Measurements from ENCODE around the gene NFATC2. TPM values are rescaled to one million over a fixed set of nuclear protein-coding genes. Genes with fewer than 3 reads are reported as not detected.
"Not testable (repeated sequence)": the region's sequence is repeated elsewhere in the genome, so short reads cannot be mapped to it uniquely, and the experiment has no call there.

The NFATC2 gene
- total RNA-seq, 1 experiment from 2014 or later: 6.3 TPM

DNA sequence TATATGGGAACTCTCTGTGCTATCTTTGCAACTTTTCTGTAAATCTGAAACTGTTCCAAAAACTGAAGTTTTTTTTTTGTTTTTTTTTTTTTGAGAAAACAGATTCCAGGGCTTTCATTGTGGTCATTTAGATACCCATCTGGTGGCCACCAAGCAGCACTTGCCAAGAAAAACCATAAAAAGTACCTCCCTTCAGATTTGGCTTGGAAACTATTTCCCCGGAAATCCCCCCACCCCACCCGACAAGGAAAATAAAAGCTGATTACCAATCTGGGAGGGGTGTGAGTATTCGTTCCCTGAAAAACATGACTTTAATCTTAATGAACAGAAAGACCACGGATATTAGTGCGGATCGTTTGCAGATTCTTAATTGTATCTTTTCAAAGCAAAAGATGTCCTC, 1.9 kb downstream of the NFATC2 start:
- Histone ChIP-seq H3K36me3 (ENCODE audit: low read depth) (peaks cover 7% of the 10 kb centered on the region; the same call in 1 of the 2 replicates), H4K20me1 (ENCODE audit: insufficient read depth) (no peaks in the 10 kb centered on the region), H3K9me2 (ENCODE audit: insufficient read depth) (no peaks in the 10 kb centered on the region), H3K4me3 (no peak overlapping the region), H3K27ac (no peak overlapping the region), H3K27me3 (ENCODE audit: insufficient read depth, low read depth) (peaks cover 14% of the 10 kb centered on the region), H3K9me3 (ENCODE audit: insufficient read depth, low read depth) (no peaks in the 10 kb centered on the region; the same call in 1 of the 2 replicates), H3F3A (ENCODE audit: insufficient read depth, low read depth) (peaks cover 7% of the 10 kb centered on the region; the same call in 1 of the 2 replicates), H2AFZ (no peak overlapping the region), H3K4me2 (0 out of 2 replicates have a peak overlapping the region, but pooled peaks have one; percentile 89), H3K4me1 (replicated peaks; ENCODE audit: insufficient read depth) (peaks cover 12% of the 10 kb centered on the region), H3K79me2 (ENCODE audit: low read depth) (peaks cover 3% of the 10 kb centered on the region)
- POLR2A ChIA-PET (ENCODE audit: unreplicated experiment): no interaction called here
- no TSS peak for BruUV-seq (replicated peaks)
- CTCF ChIA-PET: interaction anchor here (0.7 kb wide), 1 partner anchor 151 kb away, joined by 4 read pairs; no protein-coding TSS in a partner anchor
- no peak for TF ChIP-seq EZH2 (IDR thresholded peaks at IDR 0.05; ENCODE audit: low read depth)
- TF ChIP-seq, protein P1, sequence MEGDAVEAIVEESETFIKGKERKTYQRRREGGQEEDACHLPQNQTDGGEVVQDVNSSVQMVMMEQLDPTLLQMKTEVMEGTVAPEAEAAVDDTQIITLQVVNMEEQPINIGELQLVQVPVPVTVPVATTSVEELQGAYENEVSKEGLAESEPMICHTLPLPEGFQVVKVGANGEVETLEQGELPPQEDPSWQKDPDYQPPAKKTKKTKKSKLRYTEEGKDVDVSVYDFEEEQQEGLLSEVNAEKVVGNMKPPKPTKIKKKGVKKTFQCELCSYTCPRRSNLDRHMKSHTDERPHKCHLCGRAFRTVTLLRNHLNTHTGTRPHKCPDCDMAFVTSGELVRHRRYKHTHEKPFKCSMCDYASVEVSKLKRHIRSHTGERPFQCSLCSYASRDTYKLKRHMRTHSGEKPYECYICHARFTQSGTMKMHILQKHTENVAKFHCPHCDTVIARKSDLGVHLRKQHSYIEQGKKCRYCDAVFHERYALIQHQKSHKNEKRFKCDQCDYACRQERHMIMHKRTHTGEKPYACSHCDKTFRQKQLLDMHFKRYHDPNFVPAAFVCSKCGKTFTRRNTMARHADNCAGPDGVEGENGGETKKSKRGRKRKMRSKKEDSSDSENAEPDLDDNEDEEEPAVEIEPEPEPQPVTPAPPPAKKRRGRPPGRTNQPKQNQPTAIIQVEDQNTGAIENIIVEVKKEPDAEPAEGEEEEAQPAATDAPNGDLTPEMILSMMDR (conservative IDR thresholded peaks at IDR 0.05): no peak
- DNase-seq: no peak
- intact Hi-C loops (cut with micrococcal nuclease; ENCODE audit: unreplicated experiment): no loop called here

DNA sequence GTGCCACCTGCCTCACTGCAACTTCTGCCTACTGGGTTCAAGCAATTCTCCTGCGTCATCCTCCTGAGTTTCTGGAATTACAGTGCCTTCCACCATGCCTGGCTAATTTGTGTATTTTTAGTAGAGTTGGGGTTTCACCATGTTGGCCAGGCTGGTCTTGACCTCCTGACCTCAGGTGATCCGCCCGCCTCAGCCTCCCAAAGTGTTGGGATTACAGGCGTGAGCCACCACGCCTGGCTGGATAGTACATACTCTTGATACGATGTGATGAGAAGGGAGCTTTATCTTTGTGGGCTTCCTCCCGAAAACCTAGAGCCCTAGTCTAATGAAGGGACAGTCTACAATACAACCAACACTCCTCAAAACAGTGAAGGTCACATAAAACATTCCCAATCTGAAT, 2.4 kb downstream of the NFATC2 start:
- DNase-seq; H3F3A ChIP-seq (ENCODE audit: insufficient read depth, low read depth); H4K20me1 ChIP-seq (ENCODE audit: insufficient read depth); H2AFZ ChIP-seq; BruUV-seq (replicated peaks); H3K27ac ChIP-seq; H3K79me2 ChIP-seq (ENCODE audit: low read depth); CTCF ChIA-PET; H3K4me3 ChIP-seq; H3K27me3 ChIP-seq (ENCODE audit: insufficient read depth, low read depth); H3K9me3 ChIP-seq (ENCODE audit: insufficient read depth, low read depth); H3K36me3 ChIP-seq (ENCODE audit: low read depth); intact Hi-C loops (cut with micrococcal nuclease; ENCODE audit: unreplicated experiment); H3K4me2 ChIP-seq; H3K9me2 ChIP-seq (ENCODE audit: insufficient read depth); POLR2A ChIA-PET (ENCODE audit: unreplicated experiment): not testable (repeated sequence)
- H3K4me1 ChIP-seq (replicated peaks; ENCODE audit: insufficient read depth): peaks cover 12% of the 10 kb centered on the region

DNA sequence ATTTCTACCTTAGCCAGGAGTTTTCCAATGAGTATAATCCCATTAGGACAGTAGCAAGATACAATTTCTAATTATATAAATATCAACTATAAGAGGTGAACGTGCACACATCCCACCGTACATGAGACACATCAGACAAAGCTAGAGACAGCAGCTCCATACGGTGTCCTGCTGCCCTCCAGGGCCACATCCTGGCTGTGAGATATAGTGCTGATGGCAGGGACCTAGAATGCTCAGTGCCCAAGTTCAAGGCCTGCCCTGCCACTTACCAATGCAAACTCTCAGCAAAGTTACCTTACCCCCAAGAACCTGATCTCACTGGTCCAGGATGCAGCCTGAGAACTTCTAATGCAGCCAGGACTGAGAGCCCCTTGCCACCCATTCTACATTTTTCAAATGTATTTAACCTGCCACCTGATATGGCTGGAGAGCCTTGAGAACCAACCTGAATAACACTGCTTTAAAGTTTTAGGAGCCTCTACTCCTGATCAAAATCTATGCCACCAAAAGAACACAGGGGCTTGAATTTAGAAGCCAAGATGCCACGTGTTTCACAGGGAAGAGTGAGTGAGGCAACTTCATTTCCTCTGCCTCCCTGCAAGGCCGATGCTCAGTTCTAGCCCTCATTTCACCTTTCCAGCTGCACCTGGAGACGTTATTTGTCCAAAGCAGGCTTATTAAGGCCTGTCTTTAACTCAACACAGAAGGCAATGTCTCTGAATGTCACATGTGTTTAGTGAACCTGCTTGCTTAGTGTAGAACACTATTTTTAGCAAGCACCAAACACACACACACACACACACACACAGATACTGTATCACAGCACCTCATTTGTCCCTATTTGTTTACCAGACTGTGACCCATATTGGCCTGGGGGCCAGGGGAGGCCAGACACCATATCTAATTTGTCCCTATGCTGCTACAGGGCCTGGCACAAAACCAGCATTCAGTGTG, 6.1 kb downstream of the NFATC2 start:
- H3K27ac ChIP-seq: no peak overlapping the region
- CTCF ChIA-PET: interaction anchor here (0.6 kb wide), 1 partner anchor 79 kb away, joined by 8 read pairs; no protein-coding TSS in a partner anchor
- peaks cover 18% of the 10 kb centered on the region for H3K79me2 ChIP-seq (ENCODE audit: low read depth)
- TF ChIP-seq EZH2 (IDR thresholded peaks at IDR 0.05; ENCODE audit: low read depth): no peak
- TF ChIP-seq, protein P1 (conservative IDR thresholded peaks at IDR 0.05): no peak
- H3F3A ChIP-seq (ENCODE audit: insufficient read depth, low read depth): peaks cover 27% of the 10 kb centered on the region
- POLR2A ChIA-PET (ENCODE audit: unreplicated experiment): interaction anchor here (0.5 kb wide), 1 partner anchor 637 kb away, joined by 4 read pairs; no protein-coding TSS in a partner anchor
- peaks cover 7% of the 10 kb centered on the region; the same call in 1 of the 2 replicates for H3K36me3 ChIP-seq (ENCODE audit: low read depth)
- no peak for DNase-seq
- no TSS peak for BruUV-seq (replicated peaks)
- H3K4me1 ChIP-seq (replicated peaks; ENCODE audit: insufficient read depth): peaks cover 33% of the 10 kb centered on the region
- no peaks in the 10 kb centered on the region for H3K9me2 ChIP-seq (ENCODE audit: insufficient read depth)
- intact Hi-C loops (cut with micrococcal nuclease; ENCODE audit: unreplicated experiment): no loop called here
- no peaks in the 10 kb centered on the region; the same call in 1 of the 2 replicates for H3K9me3 ChIP-seq (ENCODE audit: insufficient read depth, low read depth)
- H3K4me3 ChIP-seq: no peak overlapping the region
- no peaks in the 10 kb centered on the region for H3K27me3 ChIP-seq (ENCODE audit: insufficient read depth, low read depth)
- H4K20me1 ChIP-seq (ENCODE audit: insufficient read depth): no peaks in the 10 kb centered on the region
- H2AFZ ChIP-seq: no peak overlapping the region
- no peak overlapping the region for H3K4me2 ChIP-seq

Measured in PC-9 (cell line).